Omental fat pad (tissue), 4 donors: ENCODE results near the gene NFATC4. TPM values are rescaled to one million over a fixed set of nuclear protein-coding genes. Genes with fewer than 3 reads are reported as not detected.

Experiments
- ATAC-seq: fragments of 150-250 bp; one replicate; pipeline ENCODE4 v1.9.1; 2016; ENCODE audit warnings: mild to moderate bottlenecking, moderate library complexity; ENCODE audit not compliant: low FRiP score
- DNase-seq: peaks from one replicate; pipeline ENCODE4 v3.0.0-alpha.2; 2019; ENCODE audit warnings: low spot score
- total RNA-seq, 4 donors: library from RNA; depleted of rRNA; stranded (reverse); fragments of >200 nt; gene quantifications; one replicate each; pipeline ENCODE4 v1.1.0, GENCODE V29; 2016
- TF ChIP-seq, protein P1 (sequence below), 3 donors: fragments of 450-650 bp; IDR thresholded peaks; one replicate each; pipeline ENCODE4 v1.5.1; 2016 to 2017; ENCODE audit warnings: antibody characterized with exemption in 3 of 3, mild to moderate bottlenecking in 3 of 3, moderate library complexity in 2 of 3

The NFATC4 gene
- total RNA-seq, 4 donors from 2014 or later, result 9.2 to 53.3 (median 23.3) TPM

DNA sequence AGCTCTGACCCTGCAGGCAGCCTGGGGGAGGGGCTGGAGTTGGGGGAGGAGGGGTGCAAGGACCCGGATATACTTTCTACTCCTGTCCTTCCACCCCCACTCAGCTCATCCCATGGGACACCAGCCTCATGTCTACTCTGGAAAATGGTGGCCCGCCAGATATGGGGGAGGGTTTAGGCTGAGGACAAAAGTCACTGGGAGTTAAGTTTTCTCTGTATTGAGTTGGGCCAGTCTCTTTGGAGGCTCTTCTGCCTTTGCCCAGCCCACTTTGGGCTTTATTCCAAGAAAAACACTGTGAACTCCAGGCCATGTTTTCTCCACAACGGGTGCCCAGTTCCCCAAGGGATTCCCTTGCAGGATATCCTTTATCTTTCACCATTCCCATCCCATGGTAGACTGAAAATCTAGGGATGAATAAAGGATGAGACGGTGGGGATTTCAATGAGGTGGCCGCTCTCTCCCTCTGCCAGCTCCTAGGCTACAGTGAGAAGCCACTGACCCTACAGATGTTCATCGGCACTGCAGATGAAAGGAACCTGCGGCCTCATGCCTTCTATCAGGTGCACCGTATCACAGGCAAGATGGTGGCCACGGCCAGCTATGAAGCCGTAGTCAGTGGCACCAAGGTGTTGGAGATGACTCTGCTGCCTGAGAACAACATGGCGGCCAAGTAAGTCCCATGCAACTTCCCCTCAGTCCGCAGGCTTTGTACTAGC, 4.9 kb downstream of the NFATC4 start:
- ATAC-seq, result no peak
- TF ChIP-seq, protein P1, sequence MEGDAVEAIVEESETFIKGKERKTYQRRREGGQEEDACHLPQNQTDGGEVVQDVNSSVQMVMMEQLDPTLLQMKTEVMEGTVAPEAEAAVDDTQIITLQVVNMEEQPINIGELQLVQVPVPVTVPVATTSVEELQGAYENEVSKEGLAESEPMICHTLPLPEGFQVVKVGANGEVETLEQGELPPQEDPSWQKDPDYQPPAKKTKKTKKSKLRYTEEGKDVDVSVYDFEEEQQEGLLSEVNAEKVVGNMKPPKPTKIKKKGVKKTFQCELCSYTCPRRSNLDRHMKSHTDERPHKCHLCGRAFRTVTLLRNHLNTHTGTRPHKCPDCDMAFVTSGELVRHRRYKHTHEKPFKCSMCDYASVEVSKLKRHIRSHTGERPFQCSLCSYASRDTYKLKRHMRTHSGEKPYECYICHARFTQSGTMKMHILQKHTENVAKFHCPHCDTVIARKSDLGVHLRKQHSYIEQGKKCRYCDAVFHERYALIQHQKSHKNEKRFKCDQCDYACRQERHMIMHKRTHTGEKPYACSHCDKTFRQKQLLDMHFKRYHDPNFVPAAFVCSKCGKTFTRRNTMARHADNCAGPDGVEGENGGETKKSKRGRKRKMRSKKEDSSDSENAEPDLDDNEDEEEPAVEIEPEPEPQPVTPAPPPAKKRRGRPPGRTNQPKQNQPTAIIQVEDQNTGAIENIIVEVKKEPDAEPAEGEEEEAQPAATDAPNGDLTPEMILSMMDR (IDR thresholded peaks at IDR 0.05), result no peak

DNA sequence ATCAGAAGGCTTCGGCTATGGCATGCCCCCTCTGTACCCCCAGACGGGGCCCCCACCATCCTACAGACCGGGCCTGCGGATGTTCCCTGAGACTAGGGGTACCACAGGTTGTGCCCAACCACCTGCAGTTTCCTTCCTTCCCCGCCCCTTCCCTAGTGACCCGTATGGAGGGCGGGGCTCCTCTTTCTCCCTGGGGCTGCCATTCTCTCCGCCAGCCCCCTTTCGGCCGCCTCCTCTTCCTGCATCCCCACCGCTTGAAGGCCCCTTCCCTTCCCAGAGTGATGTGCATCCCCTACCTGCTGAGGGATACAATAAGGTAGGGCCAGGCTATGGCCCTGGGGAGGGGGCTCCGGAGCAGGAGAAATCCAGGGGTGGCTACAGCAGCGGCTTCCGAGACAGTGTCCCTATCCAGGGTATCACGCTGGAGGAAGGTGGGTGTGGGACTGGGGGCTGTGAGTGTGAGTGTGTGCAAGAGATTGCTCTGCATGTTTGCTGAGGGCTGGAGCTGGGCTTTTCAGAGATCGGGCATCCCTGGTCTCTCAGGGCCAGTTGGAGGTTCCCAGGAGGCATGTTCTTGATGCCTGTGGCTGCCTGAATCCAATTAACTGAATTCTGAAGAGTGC, 8.6 kb downstream of the NFATC4 start:
- TF ChIP-seq, protein P1 (IDR thresholded peaks at IDR 0.05), result no peak
- DNase-seq (no peak), ATAC-seq (no peak)

More for the DNA sequence above, 4.9 kb downstream of the NFATC4 start:
- DNase-seq, result no peak

DNA sequence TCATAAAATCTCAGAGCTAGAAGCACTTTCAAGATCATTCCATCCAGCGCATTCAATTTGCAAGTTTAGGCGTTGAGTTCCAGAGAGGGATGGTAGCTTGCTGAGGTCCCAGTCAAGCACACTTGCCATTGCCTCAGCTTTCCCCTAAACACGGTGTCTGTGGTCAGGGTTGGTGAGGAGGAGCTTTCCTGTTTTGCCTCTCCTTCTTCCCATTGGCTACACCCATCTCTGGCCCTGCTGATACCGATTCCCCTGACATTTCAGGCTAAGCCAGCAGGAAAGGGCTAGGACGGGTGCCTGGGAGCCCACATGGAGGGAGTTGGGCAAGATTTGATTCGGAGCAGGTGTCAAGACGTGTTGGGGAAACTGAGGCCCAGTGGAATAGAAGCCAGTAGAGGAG, 9.1 kb downstream of the NFATC4 start:
- ATAC-seq (no peak), DNase-seq (no peak)
- TF ChIP-seq, protein P1 (IDR thresholded peaks at IDR 0.05), result no peak

DNA sequence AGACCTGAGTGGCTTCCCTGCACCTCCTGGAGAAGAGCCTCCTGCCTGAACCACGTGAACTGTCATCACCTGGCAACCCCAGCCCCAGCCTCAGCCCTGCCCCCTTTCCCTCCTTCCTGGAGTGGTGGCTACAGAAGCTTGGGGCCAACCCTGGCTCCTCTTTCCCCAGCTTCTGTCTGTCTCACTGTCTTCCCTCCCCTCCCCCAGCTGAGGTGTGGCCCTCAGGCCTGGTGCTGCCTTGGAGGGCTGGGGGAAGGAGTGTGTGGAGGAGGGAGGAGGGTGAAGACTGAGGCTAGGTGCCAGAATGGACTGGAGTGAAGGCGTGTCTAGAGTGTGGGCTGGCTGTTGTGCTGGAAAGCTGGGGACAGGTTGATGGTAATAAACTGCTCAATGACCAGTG, 9.7 kb downstream of the NFATC4 start:
- TF ChIP-seq, protein P1 (IDR thresholded peaks at IDR 0.05), result no peak
- no peak for ATAC-seq
- DNase-seq, result no peak

DNA sequence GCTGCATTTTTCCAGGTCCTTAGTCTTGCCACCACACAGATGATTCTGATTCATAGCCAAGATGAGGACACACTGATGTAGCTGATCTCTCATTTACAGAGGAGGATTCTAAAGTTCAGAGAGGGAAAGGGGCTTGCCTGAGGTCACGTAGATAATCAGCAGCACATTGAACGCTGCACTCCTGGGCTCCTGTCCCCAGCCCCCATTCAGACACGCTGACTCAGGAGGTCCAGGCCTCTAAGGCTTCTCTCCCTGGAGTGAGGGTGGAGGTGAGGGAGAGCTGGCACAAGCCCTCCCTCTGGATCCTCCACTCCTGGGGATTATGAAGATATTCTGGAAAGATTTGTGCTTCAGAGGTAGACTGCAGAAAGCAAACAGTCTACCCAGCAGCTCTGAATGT, 10.3 kb downstream of the NFATC4 start:
- DNase-seq (no peak), ATAC-seq (no peak)

DNA sequence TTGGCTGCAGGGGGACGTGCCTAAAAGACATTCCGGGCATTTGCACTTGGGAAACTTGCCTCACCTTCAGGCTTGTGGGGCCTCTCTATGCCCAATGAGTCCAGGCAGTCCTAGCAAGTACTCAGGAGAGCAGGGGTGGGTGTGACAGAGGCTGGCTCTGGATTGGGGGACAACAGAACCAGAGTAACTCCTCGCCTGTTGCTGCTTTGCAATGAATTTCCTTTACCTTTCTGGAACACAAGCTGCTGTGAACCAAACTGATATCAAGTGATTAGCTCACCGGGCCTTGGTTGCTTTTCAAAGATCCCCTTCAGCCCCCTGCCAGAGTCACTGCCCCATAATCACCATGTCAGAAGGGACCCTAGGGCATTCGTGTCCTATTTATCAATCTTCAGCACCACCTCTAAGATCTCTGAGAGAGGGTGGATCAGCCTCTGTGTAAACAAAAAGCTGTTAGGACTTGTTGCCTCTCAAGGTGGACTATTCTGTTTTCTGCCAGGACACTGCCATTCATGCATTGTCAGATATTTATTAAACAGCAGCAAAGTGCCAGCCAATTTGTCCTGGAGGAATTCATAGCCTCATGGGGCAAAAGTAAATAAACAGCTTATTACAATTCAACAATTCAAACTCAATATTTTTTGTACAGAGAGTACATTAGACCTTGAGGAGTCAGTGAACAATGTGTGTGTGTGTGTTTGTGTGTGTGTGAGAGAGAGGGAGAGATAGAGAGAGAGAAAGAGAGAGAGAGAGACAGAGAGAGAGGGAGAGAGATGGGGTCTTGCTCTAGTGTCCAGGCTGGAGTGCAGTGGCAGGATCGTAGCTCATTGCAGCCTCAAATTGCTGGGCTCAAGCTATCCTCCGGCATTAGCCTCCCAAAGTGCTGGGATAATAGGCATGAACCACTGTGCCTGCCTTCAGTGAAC, 11.3 kb downstream of the NFATC4 start:
- TF ChIP-seq, protein P1 (IDR thresholded peaks at IDR 0.05), result no peak
- DNase-seq, result no peak
- ATAC-seq, result no peak

More for the DNA sequence above, 10.3 kb downstream of the NFATC4 start:
- TF ChIP-seq, protein P1 (IDR thresholded peaks at IDR 0.05), result no peak
